Dermis blood vessel endothelial cell (primary cell): ENCODE results near the gene TMEM117. TPM values are rescaled to one million over a fixed set of nuclear protein-coding genes. Genes with fewer than 3 reads are reported as not detected.
"Not testable (repeated sequence)": the region's sequence is repeated elsewhere in the genome, so short reads cannot be mapped to it uniquely, and the experiment has no call there.

Experiments used
- DNase-seq: peaks from one replicate; pipeline ENCODE4 v3.0.0; 2010
- total RNA-seq: library from RNA; depleted of rRNA; stranded (reverse); fragments of >200 nt; gene quantifications from 2 replicates; pipeline ENCODE4 v1.2.3, GENCODE V29; 2014

TMEM117 gene
- total RNA-seq, 1 donor from 2014 or later, result 4.8 TPM

DNA sequence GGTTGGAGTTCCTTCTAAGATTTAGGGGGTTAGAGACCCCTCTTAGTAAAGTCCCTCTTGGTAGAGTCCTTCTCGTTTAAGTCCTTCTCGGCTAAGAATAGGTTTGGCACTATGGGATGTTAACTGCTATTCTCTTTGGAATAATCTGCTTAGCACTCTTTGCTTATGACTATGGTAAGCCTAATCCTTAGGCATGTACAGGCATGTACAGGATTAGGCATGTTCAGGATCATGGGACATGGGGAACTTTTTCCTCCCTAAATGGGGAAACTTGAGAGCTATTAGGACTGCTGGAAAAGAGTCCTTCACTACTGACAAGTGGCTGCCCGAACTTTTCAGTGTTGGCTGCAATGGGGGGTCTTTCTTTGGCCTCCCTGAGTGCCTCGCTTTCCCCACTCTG, 193.3 kb downstream of the TMEM117 start:
- DNase-seq, result no peak

DNA sequence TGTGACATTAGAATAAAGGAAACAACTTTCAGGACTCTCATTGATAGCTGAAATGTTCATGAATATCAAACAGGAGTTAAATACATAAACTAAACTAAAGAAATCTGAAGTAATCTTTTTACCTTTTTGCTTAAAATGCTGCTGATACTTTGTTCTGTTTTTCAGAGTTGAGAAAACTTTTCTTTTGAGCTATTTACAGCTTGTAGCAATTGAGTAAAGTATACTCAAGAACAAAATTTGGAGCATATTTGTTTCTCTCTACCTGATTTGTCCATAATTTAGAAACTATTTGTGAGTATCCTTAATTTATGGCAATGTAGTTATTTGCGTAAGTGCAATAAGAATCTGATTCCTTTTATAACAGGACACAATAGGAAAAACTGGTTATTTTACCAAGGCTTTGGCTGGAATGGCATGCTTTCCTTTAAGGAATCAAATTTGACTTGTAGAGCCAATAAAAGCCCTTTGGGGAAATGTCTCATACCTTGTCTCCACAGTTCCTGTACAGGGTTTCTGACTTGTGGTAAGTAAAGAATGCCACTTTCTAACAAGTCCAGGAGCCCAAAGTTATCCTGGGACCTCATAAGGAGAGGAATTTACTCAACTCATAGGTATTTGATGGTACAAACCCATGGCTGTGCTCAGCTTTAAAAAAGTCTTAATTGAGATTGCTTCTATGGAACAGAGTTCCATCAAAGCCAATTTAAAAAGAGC, 195.7 kb downstream of the TMEM117 start:
- DNase-seq, result no peak

DNA sequence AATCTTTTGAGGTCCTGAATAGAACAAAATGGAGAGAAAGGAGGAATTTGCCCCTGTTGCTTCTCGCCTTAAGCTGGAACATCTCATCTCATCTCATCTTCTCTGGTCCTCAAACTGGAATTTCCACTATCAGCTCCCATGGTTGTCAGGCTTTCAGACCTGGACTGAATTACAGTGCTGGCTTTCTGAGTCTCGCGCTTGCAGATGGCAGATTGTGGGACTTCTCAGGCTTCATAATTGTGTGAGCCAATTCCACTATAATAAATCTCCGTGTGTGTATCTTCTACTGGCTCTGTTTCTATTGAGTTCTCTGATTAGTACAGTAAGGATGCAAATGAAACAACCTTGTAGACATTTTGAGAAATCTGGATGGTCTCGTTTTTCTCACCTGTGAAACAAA, 199.0 kb downstream of the TMEM117 start:
- DNase-seq, result no peak

DNA sequence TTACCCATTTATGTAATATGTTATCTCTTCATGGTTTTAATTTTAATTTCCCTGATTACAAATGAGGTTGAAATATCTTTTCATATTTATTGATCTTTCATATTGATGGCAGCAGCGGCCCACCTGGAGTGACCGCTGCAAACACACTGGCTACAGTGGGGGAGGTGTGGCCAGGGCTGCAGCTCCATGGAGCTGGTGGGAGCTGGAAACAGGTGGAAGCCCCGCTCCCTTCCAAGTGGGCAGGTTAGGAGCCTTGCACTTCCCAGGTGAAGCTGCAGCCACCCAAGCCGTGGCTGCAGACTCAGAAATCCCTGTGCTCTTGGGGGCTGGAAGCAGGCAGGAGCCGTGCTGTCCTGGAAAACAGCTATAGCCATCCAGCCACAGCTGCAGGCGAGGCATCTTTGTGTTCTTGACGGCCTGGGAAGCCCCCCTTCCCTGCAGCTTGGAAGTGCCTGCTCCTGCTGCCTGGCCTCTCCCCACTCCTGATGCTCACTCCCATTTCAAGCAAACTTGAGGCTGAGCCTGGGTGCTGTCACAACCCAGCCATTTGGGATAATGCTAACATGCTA, 201.1 kb downstream of the TMEM117 start:
- DNase-seq, result no peak

DNA sequence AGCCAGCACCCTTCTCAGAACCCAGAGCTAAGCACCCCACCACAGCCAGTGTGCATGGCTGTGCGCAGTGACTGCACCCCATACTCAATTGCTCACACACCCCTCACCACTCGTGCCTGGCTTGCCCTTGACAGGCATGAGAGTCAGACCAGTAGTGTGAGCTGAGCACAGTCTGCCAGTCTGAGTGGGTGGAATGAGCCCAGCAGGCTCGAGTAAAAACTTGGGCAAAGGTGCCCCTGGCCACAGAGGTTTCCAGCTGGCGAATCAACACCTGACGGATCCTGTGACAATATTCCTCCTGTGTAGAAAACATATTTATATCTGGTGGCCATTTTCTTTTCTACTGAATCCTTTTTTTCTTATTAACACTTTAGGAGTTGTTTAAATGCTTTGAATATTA, 202.5 kb downstream of the TMEM117 start:
- no peak for DNase-seq

DNA sequence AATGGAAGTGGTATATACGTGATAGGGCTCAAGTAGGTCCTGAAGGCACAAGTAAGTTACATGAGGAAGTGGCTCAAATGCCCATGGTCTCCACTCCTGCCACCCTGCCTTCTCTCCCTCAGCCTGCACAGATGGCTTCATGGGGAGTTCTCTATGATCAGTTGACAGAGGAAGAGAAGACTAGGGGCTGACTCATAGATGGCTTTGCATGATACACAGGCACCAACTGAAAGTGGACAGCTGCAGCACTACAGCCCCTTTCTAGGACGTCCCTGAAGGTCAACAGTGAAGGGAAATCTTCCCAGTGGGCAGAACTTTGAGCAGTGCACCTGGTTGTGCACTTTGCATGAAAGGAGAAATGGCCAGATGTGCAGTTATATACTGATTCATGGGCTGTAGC, 208.6 kb downstream of the TMEM117 start:
- DNase-seq, result not testable (repeated sequence)

DNA sequence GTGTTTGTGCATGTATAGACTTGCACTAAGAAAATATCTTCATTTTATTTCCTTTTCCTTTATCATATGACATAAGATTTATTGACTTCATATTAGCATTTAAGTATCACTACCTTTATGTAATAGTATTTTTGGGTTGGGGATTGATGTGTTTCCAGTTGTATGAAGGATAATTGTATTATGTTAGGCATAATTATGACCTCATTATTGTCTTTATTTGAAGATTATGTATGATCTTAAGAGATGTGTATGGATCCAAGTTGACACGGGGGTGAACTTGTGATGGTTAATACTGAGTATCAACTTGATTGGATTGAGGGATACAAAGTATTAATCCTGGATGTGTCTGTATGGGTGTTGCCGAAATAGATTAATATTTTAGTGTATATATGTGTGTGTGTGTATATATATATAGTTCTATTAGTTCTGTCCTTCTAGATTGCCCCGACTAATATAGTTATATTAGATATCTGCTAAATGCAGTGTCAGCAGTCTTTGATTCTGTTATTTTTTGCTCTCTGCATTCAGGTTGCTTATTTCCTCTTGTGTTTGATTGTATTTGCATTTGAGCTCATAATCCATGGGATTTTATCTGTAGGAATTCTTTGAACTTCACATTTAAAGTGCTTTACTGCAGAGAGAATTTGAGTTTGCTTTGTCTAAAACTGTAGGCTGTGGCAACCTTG, 211.0 kb downstream of the TMEM117 start:
- no peak for DNase-seq

DNA sequence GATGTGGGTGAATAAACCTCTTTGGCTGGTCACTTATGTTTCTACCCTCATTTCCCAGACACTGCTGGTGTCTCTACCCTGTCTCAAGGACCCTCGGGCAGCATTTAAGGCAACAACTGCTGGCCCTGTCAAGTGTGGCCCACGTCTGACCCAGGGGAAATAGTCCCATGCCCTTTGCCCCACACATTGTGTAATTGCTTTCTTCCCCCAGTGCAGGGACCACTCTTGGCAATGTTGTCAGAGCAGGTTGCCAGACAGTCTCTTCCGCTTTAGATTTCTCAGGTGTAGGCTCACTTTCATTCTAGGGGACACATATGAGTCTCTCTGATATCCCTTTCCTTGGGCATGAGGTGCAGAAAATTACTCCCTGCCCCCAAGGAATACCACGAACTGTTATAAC, 216.7 kb downstream of the TMEM117 start:
- DNase-seq, result no peak

DNA sequence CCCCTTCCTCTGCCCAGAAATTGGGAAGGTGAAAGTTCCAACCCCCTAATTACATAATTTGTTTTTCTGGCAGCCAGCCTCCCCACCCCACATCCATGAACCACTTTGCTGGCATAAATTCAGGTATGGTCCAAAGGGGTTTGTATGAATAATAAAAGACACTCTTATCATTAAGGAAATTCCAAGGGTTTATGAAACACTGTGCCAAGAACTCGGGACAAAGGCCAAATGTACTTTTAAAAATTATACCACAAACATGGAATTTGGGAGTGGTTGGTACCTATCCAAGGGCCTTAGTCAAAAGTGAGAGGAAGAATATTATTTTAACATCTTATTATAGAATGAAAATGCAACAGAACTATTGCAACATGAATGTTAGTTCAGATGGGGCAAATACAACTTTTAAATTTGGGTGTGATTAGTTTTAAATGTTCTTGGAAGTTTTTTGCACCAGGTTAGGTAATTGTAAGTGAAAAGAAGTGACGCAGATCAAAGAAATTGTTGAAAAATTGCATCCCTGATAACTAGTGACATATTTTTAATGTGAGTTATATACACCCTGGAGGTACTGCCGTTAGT, 217.8 kb downstream of the TMEM117 start:
- DNase-seq, result no peak

DNA sequence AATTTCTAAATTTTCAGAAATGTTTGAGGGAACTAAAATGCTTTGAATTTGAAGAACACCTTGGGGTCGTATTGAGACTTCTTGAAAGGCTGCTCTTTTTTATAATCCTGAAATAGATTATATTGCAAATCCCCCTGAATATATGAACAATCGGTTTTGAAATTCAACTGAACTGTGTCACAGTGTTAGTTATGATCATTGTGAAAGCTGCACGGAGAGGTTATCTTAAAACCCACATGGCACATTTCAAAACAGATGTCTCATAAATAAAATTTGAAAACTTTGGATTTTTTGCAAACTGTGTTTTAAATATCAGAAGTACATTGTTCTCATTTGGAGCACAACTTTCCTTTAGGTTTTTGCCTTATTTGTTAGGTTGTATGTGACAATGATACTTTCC, 218.4 kb downstream of the TMEM117 start:
- no peak for DNase-seq

DNA sequence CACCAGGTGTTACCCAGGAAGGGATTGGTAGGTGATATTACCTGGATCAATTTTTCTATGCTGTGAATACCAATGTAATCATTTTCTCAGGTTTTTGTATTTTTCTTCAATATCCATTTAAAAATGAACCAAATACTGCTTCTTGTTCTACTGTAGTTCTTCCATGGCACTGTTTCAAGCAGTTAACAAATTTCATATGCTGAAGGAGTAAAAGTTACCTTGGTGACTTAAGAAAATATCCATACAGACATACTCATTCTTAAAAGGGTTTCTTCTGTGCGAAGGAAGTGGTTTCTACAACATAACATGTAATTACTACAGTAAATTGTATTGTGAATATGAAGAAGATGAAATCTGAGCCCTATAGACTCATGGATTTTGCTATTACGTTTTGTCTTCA, 222.5 kb downstream of the TMEM117 start:
- DNase-seq, result no peak

DNA sequence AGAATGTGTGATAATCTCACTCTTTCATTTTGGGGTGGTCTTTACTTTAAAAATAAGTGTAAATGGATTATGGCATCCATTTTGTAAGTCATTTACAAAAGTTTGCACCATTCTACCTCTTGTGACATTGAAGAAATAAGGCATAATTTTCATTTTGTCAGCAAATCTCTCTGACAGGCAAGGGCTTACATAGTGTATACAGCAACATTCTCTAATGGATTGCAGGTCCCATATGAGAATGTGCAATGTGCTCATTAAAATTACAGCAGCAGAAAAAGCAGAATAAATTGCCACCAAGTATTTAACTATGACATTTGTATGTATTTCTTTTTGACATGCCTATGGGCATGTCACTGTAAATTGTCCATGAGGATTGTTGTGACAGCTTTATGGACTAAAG, 223.6 kb downstream of the TMEM117 start:
- DNase-seq, result no peak

DNA sequence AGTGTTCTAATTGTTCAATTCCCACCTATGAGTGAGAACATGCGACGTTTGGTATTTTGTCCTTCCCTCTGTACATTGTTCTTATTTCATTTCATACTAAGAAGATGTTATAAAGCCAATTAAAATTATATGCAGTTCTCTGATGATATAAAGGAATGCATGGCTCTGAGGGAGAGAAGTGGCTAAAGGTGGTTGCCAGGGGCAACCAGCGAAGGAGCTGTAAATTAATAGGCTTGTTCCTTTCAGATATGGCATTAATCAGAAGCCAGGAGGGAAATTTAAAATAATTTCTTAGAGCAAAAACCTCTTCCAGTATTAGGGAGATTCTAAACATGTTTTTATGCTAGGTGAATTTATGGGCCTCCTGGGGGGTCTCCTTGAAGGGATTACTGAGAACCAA, 227.8 kb downstream of the TMEM117 start:
- DNase-seq, result no peak

DNA sequence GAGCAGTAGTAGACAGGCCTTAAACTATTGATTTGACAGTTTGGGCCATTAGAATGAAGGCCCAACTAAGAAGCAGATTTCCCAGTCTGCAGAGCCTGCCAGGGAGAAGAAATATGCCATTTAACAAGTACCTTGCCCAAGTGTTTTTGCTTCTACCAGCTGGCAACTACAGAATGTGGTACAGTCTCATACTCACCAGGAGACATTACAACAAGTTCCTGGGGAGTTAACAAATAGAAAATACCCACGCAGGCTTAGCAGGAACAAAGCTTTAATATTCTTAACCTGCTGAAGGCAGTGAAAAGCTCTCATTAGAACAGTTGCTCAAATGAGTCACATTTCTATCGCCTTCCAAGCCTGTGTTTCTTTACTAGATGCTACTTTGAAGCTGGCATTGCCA, 241.0 kb downstream of the TMEM117 start:
- DNase-seq, result no peak

DNA sequence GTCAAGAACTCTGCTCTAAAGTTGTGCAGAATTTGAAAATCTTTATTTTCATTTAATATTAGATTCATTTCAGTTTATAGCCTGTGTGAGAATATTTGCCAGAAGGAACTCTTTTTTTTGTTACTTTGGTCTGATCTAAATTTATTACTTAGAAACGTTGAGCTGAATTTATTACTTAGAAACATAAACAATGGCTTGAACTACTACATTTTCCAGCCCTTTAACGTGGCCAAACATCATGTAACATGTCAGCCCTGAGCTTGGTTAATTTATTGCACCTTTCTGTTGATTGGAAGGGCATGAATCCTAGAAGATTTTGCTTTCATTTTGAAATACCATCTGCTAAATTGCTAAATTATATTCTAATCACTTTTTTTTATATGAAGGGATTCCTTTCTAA, 241.4 kb downstream of the TMEM117 start:
- DNase-seq, result no peak

DNA sequence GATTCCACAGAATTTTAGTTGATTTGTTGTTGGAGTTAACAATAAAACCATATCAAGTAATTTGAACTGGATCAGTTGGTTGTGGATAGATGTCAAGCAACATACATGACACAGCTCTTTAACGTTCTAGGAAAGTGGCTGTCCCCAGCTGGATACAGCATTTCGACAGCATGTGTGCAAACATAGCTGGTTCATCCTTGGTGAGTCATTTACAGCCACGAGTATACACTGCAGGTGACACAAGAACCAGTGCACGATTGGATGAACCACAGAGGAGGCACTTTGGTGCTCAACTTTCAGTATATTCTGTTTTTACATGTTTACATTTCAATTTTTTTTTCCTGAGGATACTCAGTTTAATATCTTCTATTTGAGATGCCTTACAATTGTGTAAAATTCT, 242.4 kb downstream of the TMEM117 start:
- no peak for DNase-seq

DNA sequence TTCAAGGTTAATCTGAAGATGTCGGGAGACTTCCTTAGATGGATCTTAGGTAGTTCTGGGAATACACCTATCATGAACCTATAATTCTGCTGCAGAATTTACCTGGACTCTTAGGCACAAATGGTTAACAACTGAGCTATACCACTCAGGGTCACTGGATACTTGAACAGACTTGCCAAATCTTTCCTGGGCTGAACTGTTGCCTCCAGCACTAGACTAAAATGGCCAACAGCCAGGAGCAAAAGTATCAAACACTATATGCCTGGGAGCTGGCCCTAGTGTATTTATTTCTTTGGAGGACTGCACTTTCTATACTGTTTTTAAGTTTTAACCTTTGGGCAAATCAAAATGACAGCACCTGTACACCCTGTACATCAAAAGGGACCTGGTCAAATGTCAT, 252.8 kb downstream of the TMEM117 start:
- DNase-seq, result no peak

DNA sequence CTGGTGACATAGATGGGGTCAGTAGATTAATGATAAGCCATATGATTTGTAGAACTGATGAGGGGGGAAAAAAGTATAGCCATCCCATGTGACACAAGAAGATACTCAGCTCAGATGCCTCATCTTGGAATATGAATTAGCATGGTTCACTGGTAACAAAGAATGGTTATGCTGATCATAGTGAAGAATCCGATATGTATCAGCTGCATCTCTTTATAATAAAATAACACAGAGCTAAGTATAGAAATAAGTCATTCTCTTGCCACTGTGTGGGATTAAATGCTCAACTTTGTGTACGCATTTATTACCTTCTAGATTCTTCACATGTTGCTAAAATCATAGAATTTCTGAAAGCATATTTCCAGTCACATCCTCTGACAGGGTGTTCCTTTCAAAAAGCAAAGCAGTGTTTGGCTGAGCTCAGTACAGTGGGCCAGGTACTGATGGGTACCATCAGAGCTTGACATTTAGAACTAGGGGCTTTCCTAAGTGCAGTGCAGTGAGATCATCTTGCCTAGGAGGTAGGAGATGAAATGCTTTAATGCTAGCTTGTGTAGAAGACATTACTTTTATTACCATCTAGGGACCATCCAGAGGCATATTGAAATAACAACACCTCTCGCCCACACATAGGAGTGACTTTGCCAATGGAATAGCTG, 256.2 kb downstream of the TMEM117 start:
- DNase-seq, result no peak

DNA sequence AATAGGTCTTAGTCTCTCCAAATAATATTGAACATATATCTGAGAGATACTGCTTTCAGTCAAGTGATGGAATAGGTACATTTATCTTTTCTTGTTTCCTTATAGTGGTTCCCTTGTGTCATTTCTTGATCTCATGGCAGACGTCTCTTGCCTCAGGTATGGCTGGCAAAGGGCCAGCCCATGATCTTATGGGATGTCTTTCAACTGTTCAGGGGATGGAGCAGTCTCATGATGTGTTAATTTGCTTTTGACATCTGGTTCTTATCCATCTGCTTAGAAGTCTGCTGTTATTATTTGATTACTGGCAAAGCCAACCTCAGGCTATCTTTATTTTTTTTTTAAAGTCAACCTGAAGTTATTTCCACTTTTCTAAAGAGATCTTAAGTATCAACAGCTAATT, 262.9 kb downstream of the TMEM117 start:
- DNase-seq, result no peak

DNA sequence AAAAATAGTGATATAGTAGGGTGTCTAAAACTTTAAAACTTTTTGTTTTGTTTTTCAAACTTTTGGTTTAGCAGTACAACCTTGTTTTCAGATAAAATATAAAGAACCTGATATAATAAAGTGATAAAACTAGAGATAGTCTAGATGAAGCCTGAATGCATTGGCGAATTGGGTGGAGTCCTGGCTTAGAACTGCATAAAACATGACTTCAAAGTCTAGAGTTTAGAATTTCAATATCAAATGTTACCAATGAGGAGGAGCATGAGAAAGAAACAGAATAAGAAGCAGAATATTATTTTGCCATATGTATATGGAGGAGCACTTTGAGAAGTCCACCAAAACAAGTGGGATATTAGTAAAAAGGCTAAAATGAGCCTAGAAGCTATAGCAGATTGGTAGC, 263.6 kb downstream of the TMEM117 start:
- DNase-seq, result no peak

DNA sequence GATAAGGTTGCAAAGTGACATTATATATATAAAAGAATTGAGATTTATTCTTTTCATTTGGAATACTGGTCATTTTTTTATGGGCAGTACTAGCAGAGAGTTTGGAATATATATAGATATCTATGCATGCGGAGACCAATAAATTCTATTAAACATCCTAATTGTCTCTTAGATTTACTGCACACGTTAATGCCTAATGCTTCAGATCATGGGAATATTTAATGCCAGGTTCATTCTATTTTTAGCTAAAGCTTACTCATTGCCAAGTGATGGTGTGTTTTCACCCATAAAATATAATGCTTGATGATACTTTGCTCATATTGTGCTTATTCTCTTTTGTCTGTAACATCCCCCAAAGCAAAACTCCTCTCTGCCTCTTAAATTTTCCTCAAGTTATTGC, 264.4 kb downstream of the TMEM117 start:
- no peak for DNase-seq

DNA sequence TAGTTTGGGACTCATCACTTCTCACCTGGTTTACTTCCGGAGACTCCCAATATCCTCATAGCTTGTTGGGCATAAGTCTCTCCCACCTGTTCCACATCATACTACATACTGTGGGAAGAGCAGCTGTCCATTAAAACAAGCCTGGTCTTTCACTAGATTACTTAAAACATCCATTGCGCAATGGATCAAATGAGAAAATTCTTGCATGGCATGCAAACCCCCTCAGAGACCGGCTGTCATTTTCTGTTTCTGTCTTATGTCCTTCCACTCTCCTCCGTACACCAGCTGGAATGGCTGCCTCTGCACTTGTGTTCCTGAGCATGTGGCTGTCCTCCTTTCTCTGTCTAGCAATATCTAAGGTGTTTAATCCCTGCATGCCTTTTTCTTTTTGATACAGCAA, 265.6 kb downstream of the TMEM117 start:
- no peak for DNase-seq

DNA sequence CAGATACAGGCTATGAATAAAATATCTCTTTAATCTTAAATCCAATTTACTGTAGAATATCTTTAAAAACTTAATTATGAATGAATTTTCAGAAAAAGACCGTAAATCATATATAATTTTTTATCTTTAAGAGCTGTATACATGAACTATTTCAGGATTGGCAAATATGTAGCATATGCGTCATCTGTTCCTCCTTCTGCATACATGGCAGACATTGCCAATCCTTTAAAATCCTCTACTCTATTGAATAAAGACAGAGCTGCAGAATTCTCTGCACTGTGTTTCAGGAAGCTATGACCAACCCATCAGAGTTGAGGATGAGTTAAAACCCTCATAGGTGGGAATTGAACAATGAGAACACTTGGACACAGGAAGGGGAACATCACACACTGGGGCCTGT, 279.0 kb downstream of the TMEM117 start:
- DNase-seq, result no peak
